22Rv1 (cell line): Measurements from ENCODE around the gene RAD50.

Experiments
- H3K27ac ChIP-seq: fragments of 450-650 bp; 2 replicates; pipeline ENCODE4 v1.5.1; 2017
- CTCF ChIP-seq: fragments of 450-650 bp; IDR thresholded peaks from 2 replicates; pipeline ENCODE4 v1.5.1; 2017; ENCODE audit warnings: mild to moderate bottlenecking
- ZFX ChIP-seq: fragments of 450-650 bp; IDR thresholded peaks from 2 replicates; pipeline ENCODE4 v1.6.1; 2017; ENCODE audit warnings: antibody characterized with exemption, borderline replicate concordance

The RAD50 gene

GRCh38 chr5:132528021-132528420, 28.8 kb upstream of the RAD50 start:
- no peak overlapping the region for H3K27ac ChIP-seq
- no peak for TF ChIP-seq ZFX
- no peak for TF ChIP-seq CTCF

- H3K27ac ChIP-seq = no peak overlapping the region
- TF ChIP-seq CTCF = no peak
- no peak for TF ChIP-seq ZFX
These were observed 27.7 kb upstream of the RAD50 start for GRCh38 chr5:132528866-132529634.

- no peak for TF ChIP-seq CTCF
- TF ChIP-seq ZFX = no peak
- H3K27ac ChIP-seq = no peak overlapping the region
These were observed 25.8 kb upstream of the RAD50 start for GRCh38 chr5:132530946-132531345.

- H3K27ac ChIP-seq = no peak overlapping the region
- TF ChIP-seq CTCF = no peak
- TF ChIP-seq ZFX = no peak
These were observed 17.1 kb upstream of the RAD50 start for GRCh38 chr5:132539716-132540115.

- TF ChIP-seq CTCF (no peak), ZFX (no peak)
These were observed 16.6 kb upstream of the RAD50 start for GRCh38 chr5:132540149-132540548.

GRCh38 chr5:132540764-132541163, 16.0 kb upstream of the RAD50 start:
- no peak overlapping the region for H3K27ac ChIP-seq
- TF ChIP-seq ZFX (no peak), CTCF (no peak)

More at GRCh38 chr5:132540149-132540548, 16.6 kb upstream of the RAD50 start:
- no peak overlapping the region for H3K27ac ChIP-seq

GRCh38 chr5:132543472-132544201, 13.1 kb upstream of the RAD50 start, which contains the start of gene IL5:
TSS of gene IL5 (minus strand) at chr5:132543522. CDS start at chr5:132543478, 44 bp downstream.
- TF ChIP-seq CTCF = no peak
- no peak for TF ChIP-seq ZFX
- no peak within 1 kb of the TSS for H3K27ac ChIP-seq
